Natural killer cell treated with Interleukin-12 subunit alpha and Interleukin-12 subunit beta and Interleukin-15 and Interleukin-18, amount 100 ng/mL, for 72 hours (primary cell): ENCODE data around the gene BRD1. TPM values are rescaled to one million over a fixed set of nuclear protein-coding genes. Genes with fewer than 3 reads are reported as not detected.
"Not testable (repeated sequence)": the region's sequence is repeated elsewhere in the genome, so short reads cannot be mapped to it uniquely, and the experiment has no call there.

ENCODE experiments used
- ATAC-seq, 2 donors: fragments of 150-1000 bp; cut with Tn5 transposase in 1 of 2; sonication (Bioruptor Pico), chemical (Tn5 transposase) in 1 of 2; 2 replicates each; pipeline ENCODE4 v1.10.0; 2021
- DNase-seq: peaks from one replicate; pipeline ENCODE4 v3.0.0; 2022; ENCODE audit warnings: low spot score
- H3K27ac Mint-ChIP-seq, 2 donors: 1 replicate in 1 of 2; 2 replicates in 1 of 2; pipeline ENCODE4 v1.8.0; 2022; ENCODE audit warnings: mixed read lengths in 2 of 2, mild to moderate bottlenecking in 1 of 2, moderate library complexity in 1 of 2
- H3K27me3 Mint-ChIP-seq, 2 donors: 1 replicate in 1 of 2; 2 replicates in 1 of 2; pipeline ENCODE4 v1.8.0; 2022; ENCODE audit warnings: mixed read lengths in 2 of 2
- H3K36me3 Mint-ChIP-seq: one replicate; pipeline ENCODE4 v1.8.0; 2022; ENCODE audit warnings: mixed read lengths
- H3K4me1 Mint-ChIP-seq, 2 donors: 1 replicate in 1 of 2; 2 replicates in 1 of 2; pipeline ENCODE4 v1.8.0; 2022; ENCODE audit warnings: low read depth in 2 of 2, mixed read lengths in 2 of 2, mild to moderate bottlenecking in 1 of 2
- H3K4me3 Mint-ChIP-seq: one replicate; pipeline ENCODE4 v1.8.0; 2022; ENCODE audit warnings: mixed read lengths
- H3K9me3 Mint-ChIP-seq: 2 replicates; pipeline ENCODE4 v1.8.0; 2022; ENCODE audit warnings: mixed read lengths
- total RNA-seq, 2 donors: library from RNA; stranded (reverse); gene quantifications; one replicate each; pipeline ENCODE4 v1.2.3, GENCODE V29; 2022

Gene BRD1
- total RNA-seq, 2 donors from 2014 or later: 31.2 to 59.5 TPM

DNA sequence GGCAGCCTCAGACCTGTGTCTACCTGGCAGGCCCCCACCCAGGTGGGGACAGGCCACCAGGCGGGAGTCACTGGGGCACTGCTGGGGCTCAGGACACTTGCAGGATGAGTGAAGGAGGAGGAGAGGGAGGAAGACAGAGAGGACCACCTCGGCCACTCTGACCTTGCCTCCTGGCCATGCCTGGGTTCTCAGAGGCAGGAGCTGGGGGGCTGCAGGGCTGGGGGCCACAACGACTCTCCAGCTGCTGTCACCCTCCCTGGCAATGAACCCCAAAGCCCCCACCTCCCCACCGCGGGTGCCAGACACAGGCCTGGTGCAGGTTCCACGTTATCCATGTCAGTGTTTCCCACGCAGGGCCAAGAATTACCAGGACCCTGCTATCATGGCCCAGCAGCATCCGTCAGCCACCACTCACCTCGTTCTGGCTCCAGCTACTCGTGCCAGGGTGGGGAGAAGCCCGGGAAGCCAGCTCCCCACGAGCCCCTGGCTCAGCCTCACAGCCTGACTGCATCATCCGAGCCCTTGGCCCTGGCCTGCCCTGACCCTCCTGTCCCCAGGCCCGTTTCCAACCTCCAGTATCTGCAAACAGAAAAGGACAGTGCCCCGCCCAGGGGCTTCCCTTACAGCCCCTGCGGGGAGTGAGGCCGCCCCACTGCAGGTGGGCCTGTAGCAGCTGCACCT is 62.4 kb downstream of the BRD1 start:
- no peak overlapping the region for H3K4me3 Mint-ChIP-seq
- ATAC-seq: no peak
- peaks cover 10 to 15% of the 10 kb centered on the region in 2 donors for H3K4me1 Mint-ChIP-seq
- no peaks in the 10 kb centered on the region for H3K27me3 Mint-ChIP-seq
- H3K36me3 Mint-ChIP-seq: peaks cover 6% of the 10 kb centered on the region
- H3K9me3 Mint-ChIP-seq: peaks cover 4% of the 10 kb centered on the region
- H3K27ac Mint-ChIP-seq: no peak overlapping the region
- DNase-seq: no peak

DNA sequence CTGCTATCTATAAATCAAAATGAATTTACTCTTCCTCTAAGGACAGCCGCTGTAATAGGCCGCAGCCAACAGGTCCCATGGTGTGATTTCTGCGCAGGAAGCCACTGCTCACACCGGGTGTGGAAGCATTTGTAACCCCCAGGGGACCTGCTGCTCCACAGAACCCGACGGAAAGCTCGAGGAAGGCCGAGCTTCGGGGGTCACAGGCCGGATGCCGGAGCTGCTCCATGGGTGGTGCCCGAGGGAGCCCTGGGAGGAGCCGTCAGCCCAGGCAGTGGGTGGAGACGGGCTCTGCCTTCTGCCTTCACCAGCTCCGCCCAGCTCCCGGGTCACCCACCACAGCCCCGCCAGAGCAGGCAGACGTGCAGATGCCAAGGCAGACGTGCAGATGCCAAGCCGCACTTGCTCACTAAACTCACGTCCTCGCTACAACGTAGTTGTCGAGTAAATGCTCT is 63.5 kb downstream of the BRD1 start:
- H3K27me3 Mint-ChIP-seq: no peaks in the 10 kb centered on the region
- peaks cover 4% of the 10 kb centered on the region for H3K9me3 Mint-ChIP-seq
- ATAC-seq: no peak
- DNase-seq: no peak
- H3K27ac Mint-ChIP-seq: no peak overlapping the region
- peaks cover 10 to 18% of the 10 kb centered on the region in 2 donors for H3K4me1 Mint-ChIP-seq
- peaks cover 6% of the 10 kb centered on the region for H3K36me3 Mint-ChIP-seq
- H3K4me3 Mint-ChIP-seq: no peak overlapping the region

DNA sequence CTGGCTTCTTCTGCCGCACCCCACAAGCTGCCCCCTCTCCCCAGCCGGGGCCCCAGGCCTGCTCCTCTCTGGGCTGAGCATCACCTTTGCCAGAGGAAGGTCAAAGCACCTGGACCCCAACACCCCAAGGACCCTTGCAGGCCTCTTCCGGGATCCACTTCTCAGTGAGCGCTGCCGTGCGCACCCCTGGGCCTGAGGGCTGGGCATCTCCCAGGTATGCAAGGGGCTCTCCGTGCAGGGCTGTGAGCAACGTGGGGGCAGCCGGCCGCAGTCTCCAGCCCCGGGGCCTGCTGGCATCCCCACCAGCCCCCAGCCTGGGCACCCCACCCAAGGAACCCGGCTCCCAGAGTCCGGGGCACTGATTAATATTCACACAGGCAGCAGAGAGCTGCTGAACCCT is 64.0 kb downstream of the BRD1 start:
- ATAC-seq (no peak), DNase-seq (no peak)
- Mint-ChIP-seq H3K27me3 (no peaks in the 10 kb centered on the region), H3K27ac (no peak overlapping the region), H3K4me3 (no peak overlapping the region), H3K9me3 (peaks cover 4% of the 10 kb centered on the region), H3K36me3 (peaks cover 6% of the 10 kb centered on the region), H3K4me1 (peaks cover 10 to 18% of the 10 kb centered on the region in 2 donors)

DNA sequence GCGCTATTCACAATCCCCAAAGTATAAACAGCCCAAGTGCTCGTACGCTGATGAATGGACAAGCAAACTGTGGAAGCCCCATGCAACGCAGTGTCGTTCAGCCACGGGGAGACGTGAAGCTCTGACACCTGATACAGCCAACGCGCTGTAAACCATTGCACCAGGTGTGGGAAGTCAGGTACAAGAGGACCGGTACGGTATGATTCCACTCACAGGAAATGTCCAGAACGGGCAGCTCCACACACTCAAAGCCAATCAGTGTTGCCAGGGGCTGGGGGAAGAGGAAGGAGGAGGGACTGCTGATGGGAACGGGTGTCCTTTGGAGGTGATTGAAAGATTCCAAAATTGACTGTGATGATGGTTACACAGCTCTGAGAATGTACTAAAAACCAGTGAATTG is 64.5 kb downstream of the BRD1 start:
- no peak overlapping the region for H3K27ac Mint-ChIP-seq
- no peak overlapping the region for H3K4me3 Mint-ChIP-seq
- ATAC-seq: no peak
- peaks cover 10 to 18% of the 10 kb centered on the region in 2 donors for H3K4me1 Mint-ChIP-seq
- no peaks in the 10 kb centered on the region for H3K27me3 Mint-ChIP-seq
- no peak for DNase-seq
- peaks cover 6% of the 10 kb centered on the region for H3K36me3 Mint-ChIP-seq
- peaks cover 4% of the 10 kb centered on the region for H3K9me3 Mint-ChIP-seq

DNA sequence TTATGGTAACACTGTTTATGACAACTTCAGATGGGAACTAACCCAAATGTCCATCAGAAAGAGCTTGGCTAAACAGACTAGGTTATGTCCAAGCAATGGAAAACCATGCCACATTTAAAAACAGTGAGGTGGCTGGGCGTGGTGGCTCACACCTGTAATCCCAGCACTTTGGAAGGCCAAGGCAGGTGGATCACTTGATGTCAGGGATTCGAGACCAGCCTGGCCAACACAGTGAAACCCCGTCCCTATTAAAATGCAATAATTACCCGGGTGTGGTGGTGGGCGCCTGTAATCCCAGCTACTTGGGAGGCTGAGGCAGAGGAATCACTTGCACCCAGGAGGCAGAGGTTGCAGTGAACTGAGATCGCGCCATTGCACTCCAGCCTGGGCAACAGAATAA is 65.1 kb downstream of the BRD1 start:
- not testable (repeated sequence) for H3K4me3 Mint-ChIP-seq, ATAC-seq

DNA sequence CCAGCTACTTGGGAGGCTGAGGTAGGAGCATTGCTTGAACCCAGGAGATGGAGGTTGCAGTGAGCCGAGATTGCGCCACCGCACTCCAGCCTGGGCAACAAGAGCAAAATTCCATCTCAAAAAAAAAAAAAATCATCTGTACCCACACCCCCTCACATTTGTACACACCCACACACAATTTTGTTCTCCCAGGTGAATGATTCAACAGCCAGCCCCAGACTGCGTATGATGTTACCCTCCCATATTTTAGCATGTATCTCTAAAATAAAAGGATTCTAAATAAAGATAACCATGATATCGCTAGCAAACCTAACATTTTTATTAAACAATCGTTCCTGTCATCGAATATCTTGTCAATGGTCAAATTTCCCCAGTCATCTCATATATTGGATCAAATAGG is 65.8 kb downstream of the BRD1 start:
- Mint-ChIP-seq H3K36me3 (no peaks in the 10 kb centered on the region), H3K4me1 (peaks cover 10 to 18% of the 10 kb centered on the region in 2 donors), H3K27me3 (no peaks in the 10 kb centered on the region), H3K27ac (no peak overlapping the region), H3K4me3 (no peak overlapping the region), H3K9me3 (no peaks in the 10 kb centered on the region)
- DNase-seq (no peak), ATAC-seq (no peak)

More for the DNA sequence above, 65.1 kb downstream of the BRD1 start:
- DNase-seq, H3K36me3 Mint-ChIP-seq, H3K27ac Mint-ChIP-seq, H3K27me3 Mint-ChIP-seq, H3K9me3 Mint-ChIP-seq: not testable (repeated sequence)
- peaks cover 10 to 18% of the 10 kb centered on the region in 2 donors for H3K4me1 Mint-ChIP-seq

DNA sequence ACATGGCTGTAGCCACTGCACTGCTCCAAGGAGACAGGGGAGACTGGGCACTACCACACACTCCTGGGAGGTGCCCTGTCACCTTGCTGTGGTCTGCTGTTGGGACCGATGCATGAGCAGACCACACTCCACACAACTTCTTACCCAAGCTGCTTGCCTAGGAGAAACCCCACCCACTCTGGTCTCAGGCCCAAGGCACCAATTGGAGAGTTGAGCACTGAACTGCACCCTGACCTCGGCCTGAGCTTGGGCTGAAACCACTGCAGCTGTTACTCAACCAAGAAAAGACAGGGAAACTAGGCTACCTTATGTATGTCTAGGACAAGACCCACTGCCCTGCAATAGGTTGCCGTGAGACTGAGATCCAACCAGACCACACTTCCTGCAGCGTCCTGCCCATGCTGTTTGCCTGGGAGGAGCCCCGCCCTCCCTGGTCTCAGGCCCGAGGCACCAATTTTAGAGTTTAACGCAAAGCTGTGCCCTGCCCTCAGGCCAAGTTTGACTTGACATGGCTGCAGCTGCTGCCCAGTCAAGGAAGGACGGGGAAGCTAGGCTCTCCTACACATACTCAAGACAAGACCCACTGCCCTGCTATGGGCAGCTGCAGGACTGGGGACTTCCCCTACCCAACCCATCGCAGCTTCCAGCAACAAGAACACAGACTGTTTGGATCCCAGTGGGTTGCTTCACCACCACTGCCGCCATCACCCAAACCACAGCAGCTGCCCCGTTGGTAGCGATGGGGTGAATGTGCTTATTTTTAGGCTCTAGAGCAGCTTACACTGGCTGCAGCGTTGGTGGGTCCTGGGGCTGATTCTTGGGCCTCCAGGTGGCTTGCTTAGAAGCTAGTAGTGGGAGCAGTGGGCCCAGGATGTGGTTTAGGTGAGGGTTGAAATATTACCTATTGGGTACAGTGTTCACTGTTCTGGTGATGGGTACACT is 66.8 kb downstream of the BRD1 start:
- Mint-ChIP-seq H3K27ac (no peak overlapping the region), H3K27me3 (no peaks in the 10 kb centered on the region), H3K9me3 (no peaks in the 10 kb centered on the region), H3K4me1 (peaks cover 10 to 18% of the 10 kb centered on the region in 2 donors), H3K4me3 (peak overlapping the region; percentile 10), H3K36me3 (no peaks in the 10 kb centered on the region)
- ATAC-seq: peak; percentile 66 to 74
- no peak for DNase-seq

DNA sequence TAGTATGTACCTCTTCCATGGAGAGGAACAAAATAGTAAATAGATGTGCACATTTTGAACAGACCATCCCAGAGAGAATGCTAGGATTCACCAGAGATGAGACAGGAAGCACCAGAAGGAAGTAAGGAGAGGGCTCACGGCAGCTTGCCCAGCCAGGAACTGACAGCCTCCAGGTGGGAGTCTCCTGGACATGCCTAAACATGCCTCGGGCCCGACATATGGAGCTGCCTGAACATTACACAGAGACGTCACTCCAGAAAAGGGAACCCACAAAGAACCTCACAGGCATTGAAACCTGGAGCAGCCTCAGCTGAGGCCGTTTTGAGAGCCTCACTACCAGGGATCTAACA is 67.4 kb downstream of the BRD1 start:
- ATAC-seq (no peak), DNase-seq (no peak)
- H3K4me3 Mint-ChIP-seq: no peak overlapping the region
- H3K27ac Mint-ChIP-seq: no peak overlapping the region
- H3K36me3 Mint-ChIP-seq: no peaks in the 10 kb centered on the region
- no peaks in the 10 kb centered on the region for H3K9me3 Mint-ChIP-seq
- no peaks in the 10 kb centered on the region for H3K27me3 Mint-ChIP-seq
- H3K4me1 Mint-ChIP-seq: peaks cover 10 to 18% of the 10 kb centered on the region in 2 donors

DNA sequence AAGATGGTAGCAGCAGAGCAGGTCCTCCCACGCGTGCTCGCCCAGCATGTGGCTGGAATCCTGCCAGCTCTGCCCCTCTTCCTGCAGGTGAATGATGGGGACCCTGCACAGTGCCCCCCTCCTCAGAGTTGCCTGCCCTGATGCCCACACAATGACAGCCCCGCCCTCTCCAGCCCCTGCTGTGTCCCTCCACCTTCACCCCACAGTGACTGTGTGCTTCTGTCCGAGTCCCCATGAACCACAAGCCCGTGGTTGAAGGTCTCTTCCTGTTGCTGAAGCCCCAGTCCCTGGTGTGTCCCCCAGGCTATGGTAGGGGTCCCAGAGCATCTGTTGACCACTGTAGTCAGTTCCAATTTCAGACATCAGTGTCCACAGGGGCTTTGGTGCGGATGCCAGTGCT is 71.0 kb downstream of the BRD1 start:
- DNase-seq: no peak
- Mint-ChIP-seq H3K36me3 (no peaks in the 10 kb centered on the region), H3K4me3 (no peak overlapping the region)

DNA sequence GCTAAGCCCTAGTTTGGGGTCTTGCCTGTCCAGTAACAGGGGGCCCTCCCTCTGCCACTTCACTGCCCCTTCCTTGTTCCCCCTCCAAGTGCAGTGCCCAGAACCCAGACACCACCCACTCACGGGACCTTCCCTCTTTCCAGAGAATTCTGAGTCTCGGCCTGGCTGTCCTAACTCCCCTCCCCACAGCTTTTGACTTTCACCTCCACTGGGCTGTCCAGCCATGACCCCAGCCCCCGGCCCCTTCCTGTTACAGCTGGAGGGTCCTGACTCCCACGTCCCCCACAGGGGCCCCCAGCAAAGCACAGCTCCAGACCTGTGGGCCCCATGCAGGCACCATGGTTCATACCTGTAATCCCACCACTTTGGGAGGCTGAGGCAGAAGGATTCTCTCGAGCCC is 71.5 kb downstream of the BRD1 start:
- ATAC-seq: no peak
- H3K36me3 Mint-ChIP-seq: no peaks in the 10 kb centered on the region
- no peaks in the 10 kb centered on the region for H3K9me3 Mint-ChIP-seq
- peaks cover 0 to 2% of the 10 kb centered on the region in 2 donors for H3K27me3 Mint-ChIP-seq
- no peak overlapping the region for H3K4me3 Mint-ChIP-seq
- H3K27ac Mint-ChIP-seq: no peak overlapping the region
- peaks cover 5 to 16% of the 10 kb centered on the region in 2 donors for H3K4me1 Mint-ChIP-seq
- DNase-seq: no peak

More for the DNA sequence above, 71.0 kb downstream of the BRD1 start:
- ATAC-seq: no peak
- no peak overlapping the region for H3K27ac Mint-ChIP-seq
- H3K9me3 Mint-ChIP-seq: no peaks in the 10 kb centered on the region
- peaks cover 5 to 14% of the 10 kb centered on the region in 2 donors for H3K4me1 Mint-ChIP-seq
- H3K27me3 Mint-ChIP-seq: no peaks in the 10 kb centered on the region

DNA sequence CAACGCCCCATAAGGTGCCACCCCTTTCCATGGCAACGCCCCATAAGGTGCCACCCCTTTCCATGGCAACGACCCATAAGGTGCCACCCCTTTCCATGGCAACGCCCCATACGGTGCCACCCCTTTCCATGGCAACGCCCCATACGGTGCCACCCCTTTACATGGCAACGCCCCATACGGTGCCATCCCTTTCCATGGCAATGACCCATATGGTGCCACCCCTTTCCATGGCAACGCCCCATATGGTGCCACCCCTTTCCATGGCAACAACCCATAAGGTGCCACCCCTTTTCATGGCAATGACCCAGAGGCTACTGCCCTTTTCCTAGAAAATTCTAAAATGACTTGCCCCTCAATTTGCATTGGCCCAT is 72.1 kb downstream of the BRD1 start:
- peaks cover 0 to 2% of the 10 kb centered on the region in 2 donors for H3K27me3 Mint-ChIP-seq
- no peaks in the 10 kb centered on the region for H3K36me3 Mint-ChIP-seq
- no peak overlapping the region for H3K27ac Mint-ChIP-seq
- DNase-seq: no peak
- H3K4me3 Mint-ChIP-seq: no peak overlapping the region
- no peaks in the 10 kb centered on the region for H3K9me3 Mint-ChIP-seq
- ATAC-seq: no peak
- peaks cover 0 to 10% of the 10 kb centered on the region in 2 donors for H3K4me1 Mint-ChIP-seq

DNA sequence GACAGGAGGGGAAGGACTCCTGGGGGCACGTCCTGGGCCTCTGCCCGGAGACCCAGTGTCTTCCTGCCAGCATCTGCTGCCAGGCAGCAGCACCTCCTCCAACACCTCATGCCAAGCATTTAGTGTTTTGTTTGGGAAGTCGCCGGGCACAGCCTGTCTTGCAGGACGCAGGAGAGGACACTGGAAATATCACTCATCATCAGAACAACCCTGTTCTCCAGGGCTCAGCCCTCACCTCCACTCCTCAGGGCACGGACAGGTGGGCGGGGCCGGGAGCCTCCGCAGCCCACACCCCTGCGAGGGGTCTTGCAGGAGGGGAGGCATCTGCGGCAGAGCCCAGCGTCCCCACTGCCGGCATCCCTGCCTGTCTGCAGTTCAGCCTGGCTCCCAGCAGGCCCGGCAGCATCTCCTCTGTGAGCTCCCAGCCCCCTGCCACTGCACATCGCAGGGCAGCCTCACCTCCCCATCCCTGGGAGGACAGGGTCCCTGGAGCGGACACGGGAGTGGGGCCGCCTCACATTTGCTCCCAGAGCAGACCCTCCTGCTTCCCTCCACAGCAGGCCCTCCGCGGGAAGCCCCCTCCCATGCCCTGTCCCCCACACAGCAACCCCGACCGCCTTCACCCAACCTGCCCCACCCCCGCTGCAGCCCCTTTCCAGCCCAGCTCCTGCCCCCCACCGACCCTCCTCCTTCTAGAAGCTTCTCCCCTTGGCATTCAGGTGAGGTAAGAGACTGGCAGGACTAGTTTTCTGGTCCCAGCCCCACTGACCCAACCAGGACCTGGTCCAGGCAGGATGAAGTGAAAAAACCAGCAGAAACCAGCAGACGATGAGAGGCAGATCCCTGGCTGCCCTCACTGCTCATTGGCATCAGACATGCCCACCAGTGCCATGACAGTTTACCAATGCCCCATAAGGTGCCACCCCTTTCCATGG is 72.7 kb downstream of the BRD1 start:
- Mint-ChIP-seq H3K9me3 (no peaks in the 10 kb centered on the region), H3K27ac (no peak overlapping the region), H3K4me1 (peaks cover 0 to 3% of the 10 kb centered on the region in 2 donors), H3K27me3 (peaks cover 0 to 2% of the 10 kb centered on the region in 2 donors), H3K4me3 (no peak overlapping the region), H3K36me3 (no peaks in the 10 kb centered on the region)
- ATAC-seq: no peak
- DNase-seq: no peak

DNA sequence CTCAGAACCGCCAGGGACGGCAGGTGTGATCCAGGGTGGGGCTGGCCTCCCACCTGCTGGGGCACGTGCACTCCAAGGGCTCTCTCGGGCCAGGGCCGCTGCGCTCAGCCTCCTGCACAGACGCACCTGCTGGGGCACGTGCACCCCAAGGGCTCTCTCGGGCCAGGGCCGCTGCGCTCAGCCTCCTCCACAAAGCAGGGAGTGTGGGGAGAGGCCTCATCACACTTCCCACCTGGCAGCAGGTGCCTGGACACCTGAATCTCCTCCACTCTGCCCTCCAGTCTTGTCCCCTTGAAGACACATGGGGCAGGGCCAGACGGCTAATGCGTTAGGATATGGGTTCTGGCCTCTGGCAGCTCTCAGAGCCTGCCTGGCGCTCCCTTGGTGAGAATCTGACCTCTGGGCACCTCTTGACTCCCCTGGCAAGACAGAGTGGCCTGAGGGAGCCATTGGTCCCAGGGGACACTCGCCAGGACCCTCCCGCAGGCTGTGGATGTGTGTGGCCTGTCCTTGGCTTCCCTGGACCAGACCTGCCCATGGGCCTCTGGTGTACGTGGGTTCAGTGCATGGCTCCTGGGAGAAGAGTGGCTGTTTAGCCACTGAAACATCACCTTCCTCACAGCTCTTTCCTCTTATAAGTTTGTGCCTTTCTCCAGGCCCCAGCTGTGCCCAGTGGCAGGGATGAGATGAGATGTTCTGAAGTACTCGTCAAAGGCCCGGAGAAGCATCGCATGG is 73.5 kb downstream of the BRD1 start:
- Mint-ChIP-seq H3K4me3 (no peak overlapping the region), H3K4me1 (peaks cover 0 to 3% of the 10 kb centered on the region in 2 donors), H3K27ac (no peak overlapping the region), H3K27me3 (peaks cover 0 to 2% of the 10 kb centered on the region in 2 donors), H3K36me3 (no peaks in the 10 kb centered on the region), H3K9me3 (no peaks in the 10 kb centered on the region)
- DNase-seq: no peak
- no peak for ATAC-seq
